HL-60 (cell line): ENCODE results near the gene SRSF12.

ENCODE experiments used
- GABPA ChIP-seq: IDR thresholded peaks from 2 replicates; pipeline ENCODE4 v1.6.1; 2012; ENCODE audit warnings: low read depth
- TF ChIP-seq, protein P1 (sequence below): IDR thresholded peaks from one replicate; pipeline ENCODE4 v1.5.1; 2011; ENCODE audit warnings: low read length, control low read depth, inconsistent platforms; ENCODE audit not compliant: insufficient read depth
- TF ChIP-seq, protein P2 (sequence below): IDR thresholded peaks from 2 replicates; pipeline ENCODE4 v1.6.1; 2012; ENCODE audit warnings: low read depth; ENCODE audit not compliant: insufficient replicate concordance

DNA sequence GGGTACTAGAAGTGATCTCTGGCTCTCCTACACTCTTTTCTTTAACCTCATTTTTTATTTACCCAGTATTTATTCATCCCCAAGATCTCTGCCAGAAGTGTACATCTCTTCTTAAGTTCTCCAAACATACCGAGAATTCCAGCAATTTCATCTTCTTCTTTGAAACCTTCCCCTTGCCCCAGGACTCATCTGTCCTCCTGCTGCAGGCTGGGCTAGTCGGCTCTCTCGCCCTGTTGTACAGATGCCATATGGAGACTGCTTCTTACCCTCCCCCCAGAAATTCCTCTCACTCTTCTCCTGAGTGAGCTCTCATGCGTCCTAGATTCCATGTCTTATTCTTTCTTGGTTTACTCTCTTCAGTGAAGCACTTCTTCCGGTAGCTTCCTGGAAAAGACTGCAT, 59.2 kb downstream of the SRSF12 start:
- TF ChIP-seq, protein P1, sequence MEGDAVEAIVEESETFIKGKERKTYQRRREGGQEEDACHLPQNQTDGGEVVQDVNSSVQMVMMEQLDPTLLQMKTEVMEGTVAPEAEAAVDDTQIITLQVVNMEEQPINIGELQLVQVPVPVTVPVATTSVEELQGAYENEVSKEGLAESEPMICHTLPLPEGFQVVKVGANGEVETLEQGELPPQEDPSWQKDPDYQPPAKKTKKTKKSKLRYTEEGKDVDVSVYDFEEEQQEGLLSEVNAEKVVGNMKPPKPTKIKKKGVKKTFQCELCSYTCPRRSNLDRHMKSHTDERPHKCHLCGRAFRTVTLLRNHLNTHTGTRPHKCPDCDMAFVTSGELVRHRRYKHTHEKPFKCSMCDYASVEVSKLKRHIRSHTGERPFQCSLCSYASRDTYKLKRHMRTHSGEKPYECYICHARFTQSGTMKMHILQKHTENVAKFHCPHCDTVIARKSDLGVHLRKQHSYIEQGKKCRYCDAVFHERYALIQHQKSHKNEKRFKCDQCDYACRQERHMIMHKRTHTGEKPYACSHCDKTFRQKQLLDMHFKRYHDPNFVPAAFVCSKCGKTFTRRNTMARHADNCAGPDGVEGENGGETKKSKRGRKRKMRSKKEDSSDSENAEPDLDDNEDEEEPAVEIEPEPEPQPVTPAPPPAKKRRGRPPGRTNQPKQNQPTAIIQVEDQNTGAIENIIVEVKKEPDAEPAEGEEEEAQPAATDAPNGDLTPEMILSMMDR, result no peak
- no peak for TF ChIP-seq GABPA
- TF ChIP-seq, protein P2, sequence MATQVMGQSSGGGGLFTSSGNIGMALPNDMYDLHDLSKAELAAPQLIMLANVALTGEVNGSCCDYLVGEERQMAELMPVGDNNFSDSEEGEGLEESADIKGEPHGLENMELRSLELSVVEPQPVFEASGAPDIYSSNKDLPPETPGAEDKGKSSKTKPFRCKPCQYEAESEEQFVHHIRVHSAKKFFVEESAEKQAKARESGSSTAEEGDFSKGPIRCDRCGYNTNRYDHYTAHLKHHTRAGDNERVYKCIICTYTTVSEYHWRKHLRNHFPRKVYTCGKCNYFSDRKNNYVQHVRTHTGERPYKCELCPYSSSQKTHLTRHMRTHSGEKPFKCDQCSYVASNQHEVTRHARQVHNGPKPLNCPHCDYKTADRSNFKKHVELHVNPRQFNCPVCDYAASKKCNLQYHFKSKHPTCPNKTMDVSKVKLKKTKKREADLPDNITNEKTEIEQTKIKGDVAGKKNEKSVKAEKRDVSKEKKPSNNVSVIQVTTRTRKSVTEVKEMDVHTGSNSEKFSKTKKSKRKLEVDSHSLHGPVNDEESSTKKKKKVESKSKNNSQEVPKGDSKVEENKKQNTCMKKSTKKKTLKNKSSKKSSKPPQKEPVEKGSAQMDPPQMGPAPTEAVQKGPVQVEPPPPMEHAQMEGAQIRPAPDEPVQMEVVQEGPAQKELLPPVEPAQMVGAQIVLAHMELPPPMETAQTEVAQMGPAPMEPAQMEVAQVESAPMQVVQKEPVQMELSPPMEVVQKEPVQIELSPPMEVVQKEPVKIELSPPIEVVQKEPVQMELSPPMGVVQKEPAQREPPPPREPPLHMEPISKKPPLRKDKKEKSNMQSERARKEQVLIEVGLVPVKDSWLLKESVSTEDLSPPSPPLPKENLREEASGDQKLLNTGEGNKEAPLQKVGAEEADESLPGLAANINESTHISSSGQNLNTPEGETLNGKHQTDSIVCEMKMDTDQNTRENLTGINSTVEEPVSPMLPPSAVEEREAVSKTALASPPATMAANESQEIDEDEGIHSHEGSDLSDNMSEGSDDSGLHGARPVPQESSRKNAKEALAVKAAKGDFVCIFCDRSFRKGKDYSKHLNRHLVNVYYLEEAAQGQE, result no peak
